Upper lobe of left lung (tissue), 4 donors: Measurements from ENCODE around the gene PERP.

Experiments used
- EP300 ChIP-seq, 4 donors: sonication (generic); formaldehyde crosslinking; IDR thresholded peaks; one replicate each; pipeline ENCODE4 v1.5.1; 2017; ENCODE audit warnings: antibody characterized with exemption in 4 of 4, control low read depth in 2 of 4
- POLR2A ChIP-seq, 4 donors: fragments of 450-650 bp; IDR thresholded peaks; one replicate each; pipeline ENCODE4 v1.5.1; 2016 to 2017; ENCODE audit warnings: antibody characterized with exemption in 4 of 4, mild to moderate bottlenecking in 2 of 4
- POLR2AphosphoS5 ChIP-seq, 2 donors: sonication (generic); formaldehyde crosslinking; IDR thresholded peaks; one replicate each; pipeline ENCODE4 v1.5.1; 2017; ENCODE audit warnings: antibody characterized with exemption in 2 of 2
- TF ChIP-seq, protein P1 (sequence below), 6 experiments: fragments of 450-650 bp in 4 of 6; fragments of 200-600 bp in 2 of 6; sonication (generic) in 2 of 6; IDR thresholded peaks; one replicate each; pipeline ENCODE4 v1.5.1; 2016 to 2019; ENCODE audit warnings: antibody characterized with exemption in 6 of 6

GRCh38 chr6:138113588-138114210 is 6.5 kb upstream of the PERP start:
- TF ChIP-seq, protein P1, sequence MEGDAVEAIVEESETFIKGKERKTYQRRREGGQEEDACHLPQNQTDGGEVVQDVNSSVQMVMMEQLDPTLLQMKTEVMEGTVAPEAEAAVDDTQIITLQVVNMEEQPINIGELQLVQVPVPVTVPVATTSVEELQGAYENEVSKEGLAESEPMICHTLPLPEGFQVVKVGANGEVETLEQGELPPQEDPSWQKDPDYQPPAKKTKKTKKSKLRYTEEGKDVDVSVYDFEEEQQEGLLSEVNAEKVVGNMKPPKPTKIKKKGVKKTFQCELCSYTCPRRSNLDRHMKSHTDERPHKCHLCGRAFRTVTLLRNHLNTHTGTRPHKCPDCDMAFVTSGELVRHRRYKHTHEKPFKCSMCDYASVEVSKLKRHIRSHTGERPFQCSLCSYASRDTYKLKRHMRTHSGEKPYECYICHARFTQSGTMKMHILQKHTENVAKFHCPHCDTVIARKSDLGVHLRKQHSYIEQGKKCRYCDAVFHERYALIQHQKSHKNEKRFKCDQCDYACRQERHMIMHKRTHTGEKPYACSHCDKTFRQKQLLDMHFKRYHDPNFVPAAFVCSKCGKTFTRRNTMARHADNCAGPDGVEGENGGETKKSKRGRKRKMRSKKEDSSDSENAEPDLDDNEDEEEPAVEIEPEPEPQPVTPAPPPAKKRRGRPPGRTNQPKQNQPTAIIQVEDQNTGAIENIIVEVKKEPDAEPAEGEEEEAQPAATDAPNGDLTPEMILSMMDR (IDR thresholded peaks at IDR 0.05), result no peak
- TF ChIP-seq POLR2A (IDR thresholded peaks at IDR 0.05) (no peak), EP300 (IDR thresholded peaks at IDR 0.05) (no peak), POLR2AphosphoS5 (IDR thresholded peaks at IDR 0.05) (no peak)
